ENCODE data around the gene CENPA. TPM values are rescaled to one million over a fixed set of nuclear protein-coding genes. Genes with fewer than 3 reads are reported as not detected.
A peak's percentile ranks its signal among the peaks of the same experiment; 100 is the strongest.
"Not testable (repeated sequence)": the region's sequence is repeated elsewhere in the genome, so short reads cannot be mapped to it uniquely, and the experiment has no call there.

Gene CENPA
- total RNA-seq, 3 donors from 2014 or later (not counting 1 experiment from before 2014, with no cell fraction given): 0.38 to 0.52 (median 0.50) TPM

DNA sequence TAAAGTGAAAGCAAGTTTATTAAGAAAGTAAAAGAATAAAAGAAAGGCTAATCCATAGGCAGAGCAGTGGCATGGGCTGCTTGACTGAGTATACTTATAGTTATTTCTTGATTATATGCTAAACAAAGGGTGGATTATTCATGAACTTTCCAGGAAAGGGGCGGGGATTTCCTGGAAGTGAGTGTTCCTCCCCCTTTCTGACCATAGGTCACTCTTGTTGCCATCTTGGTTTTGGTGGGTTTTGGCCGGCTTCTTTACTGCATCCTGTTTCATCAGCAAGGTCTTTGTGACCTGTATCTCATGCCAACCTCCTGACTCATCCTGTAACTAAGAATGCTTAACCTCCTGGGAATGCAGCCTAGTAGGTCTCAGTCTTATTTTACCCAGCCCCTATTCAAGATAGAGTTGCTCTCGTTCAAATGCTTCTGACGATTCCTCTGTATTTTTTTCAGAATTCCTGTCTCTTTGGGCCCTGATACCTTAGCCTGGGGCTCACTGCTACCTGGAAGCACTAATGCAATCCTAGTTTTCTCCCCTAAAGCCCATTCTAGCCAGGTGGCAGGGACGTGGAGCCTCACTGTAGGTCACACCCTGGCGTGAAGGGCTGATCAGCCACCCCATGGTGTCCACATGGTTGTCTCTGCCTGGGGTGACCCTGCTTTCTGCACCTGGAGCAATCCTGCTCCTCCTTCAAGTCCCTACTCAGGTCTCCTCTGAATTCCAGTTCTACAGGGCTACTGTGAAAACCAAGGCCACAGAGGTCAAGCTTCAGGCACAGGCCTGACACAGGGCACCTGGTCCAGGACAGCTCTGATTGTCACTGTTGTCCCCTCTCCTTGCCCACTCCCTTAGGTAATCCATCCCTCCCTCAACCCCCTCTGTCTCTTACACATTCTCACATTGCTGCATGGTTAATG is 27.7 kb upstream of the CENPA start:
- Histone ChIP-seq H3K27ac (ENCODE audit: low read length) (no peak overlapping the region), H3K27me3 (ENCODE audit: control insufficient read depth, insufficient read depth, low read length) (no peaks in the 10 kb centered on the region), H3K4me1 (ENCODE audit: control insufficient read depth, insufficient read depth, low read length) (peaks cover 5% of the 10 kb centered on the region), H3K4me3 (ENCODE audit: low read length) (no peak overlapping the region), H3K36me3 (ENCODE audit: control insufficient read depth, insufficient read depth, low read length) (no peaks in the 10 kb centered on the region), H3K9me3 (ENCODE audit: control insufficient read depth, insufficient read depth, low read length) (no peaks in the 10 kb centered on the region)
- Mint-ChIP-seq H3K27me3 (ENCODE audit: low read depth in 2 of 2) (no peaks in the 10 kb centered on the region), H3K27ac (peak overlapping the region in 1 of 2 donors; percentile 37), H3K4me3 (peak overlapping the region; percentile 21), H3K36me3 (no peaks in the 10 kb centered on the region), H3K9me3 (no peaks in the 10 kb centered on the region), H3K4me1 (peaks cover 0 to 8% of the 10 kb centered on the region in 2 donors)
- TF ChIP-seq, protein P1, sequence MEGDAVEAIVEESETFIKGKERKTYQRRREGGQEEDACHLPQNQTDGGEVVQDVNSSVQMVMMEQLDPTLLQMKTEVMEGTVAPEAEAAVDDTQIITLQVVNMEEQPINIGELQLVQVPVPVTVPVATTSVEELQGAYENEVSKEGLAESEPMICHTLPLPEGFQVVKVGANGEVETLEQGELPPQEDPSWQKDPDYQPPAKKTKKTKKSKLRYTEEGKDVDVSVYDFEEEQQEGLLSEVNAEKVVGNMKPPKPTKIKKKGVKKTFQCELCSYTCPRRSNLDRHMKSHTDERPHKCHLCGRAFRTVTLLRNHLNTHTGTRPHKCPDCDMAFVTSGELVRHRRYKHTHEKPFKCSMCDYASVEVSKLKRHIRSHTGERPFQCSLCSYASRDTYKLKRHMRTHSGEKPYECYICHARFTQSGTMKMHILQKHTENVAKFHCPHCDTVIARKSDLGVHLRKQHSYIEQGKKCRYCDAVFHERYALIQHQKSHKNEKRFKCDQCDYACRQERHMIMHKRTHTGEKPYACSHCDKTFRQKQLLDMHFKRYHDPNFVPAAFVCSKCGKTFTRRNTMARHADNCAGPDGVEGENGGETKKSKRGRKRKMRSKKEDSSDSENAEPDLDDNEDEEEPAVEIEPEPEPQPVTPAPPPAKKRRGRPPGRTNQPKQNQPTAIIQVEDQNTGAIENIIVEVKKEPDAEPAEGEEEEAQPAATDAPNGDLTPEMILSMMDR (IDR thresholded peaks at IDR 0.05): no peak
- DNase-seq: no peak
- intact Hi-C loops (cut with micrococcal nuclease): no loop called here
- 69% methylated on average over 6 of the region's 6 CpGs for WGBS (ENCODE audit: insufficient coverage)
- ATAC-seq: peak in 1 of 3 donors; percentile 46

DNA sequence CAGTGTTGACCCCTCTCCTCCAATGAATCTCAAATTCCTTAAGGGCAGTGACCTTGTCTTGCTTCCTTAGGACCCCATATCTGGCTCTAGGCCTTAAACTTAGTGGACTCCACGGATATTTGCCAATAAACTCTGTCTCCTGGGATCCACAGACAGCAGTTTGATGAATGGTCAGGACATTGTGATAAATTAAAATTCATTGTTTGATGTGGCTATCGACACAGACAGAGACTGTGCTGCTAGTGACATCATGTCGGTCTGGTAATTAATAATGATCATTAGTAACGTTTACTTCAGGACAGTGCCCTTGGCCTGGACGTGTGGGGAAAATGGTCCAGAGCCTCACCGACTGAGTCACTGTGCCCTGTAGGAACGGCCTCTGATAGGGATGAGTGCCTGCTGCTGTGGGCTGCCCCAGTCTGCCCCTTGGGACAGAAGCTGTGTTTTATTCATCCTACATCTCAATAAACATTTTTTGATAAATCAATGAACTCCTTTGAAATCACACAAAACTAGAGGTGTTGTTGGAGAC is 27.0 kb upstream of the CENPA start:
- intact Hi-C loops (cut with micrococcal nuclease): no loop called here
- peaks cover 13% of the 10 kb centered on the region for H3K4me1 ChIP-seq (ENCODE audit: control insufficient read depth, insufficient read depth, low read length)
- Mint-ChIP-seq H3K9me3 (no peaks in the 10 kb centered on the region), H3K4me3 (no peak overlapping the region), H3K27me3 (ENCODE audit: low read depth in 2 of 2) (no peaks in the 10 kb centered on the region), H3K36me3 (no peaks in the 10 kb centered on the region), H3K27ac (peak overlapping the region in 1 of 2 donors; percentile 37), H3K4me1 (peaks cover 4 to 8% of the 10 kb centered on the region in 2 donors)
- H3K27me3 ChIP-seq (ENCODE audit: control insufficient read depth, insufficient read depth, low read length): no peaks in the 10 kb centered on the region
- no peak overlapping the region for H3K4me3 ChIP-seq (ENCODE audit: low read length)
- DNase-seq (no peak), ATAC-seq (no peak)
- WGBS (ENCODE audit: insufficient coverage): 96% methylated on average over 7 of the region's 7 CpGs
- TF ChIP-seq, protein P1 (IDR thresholded peaks at IDR 0.05): no peak
- no peak overlapping the region for H3K27ac ChIP-seq (ENCODE audit: low read length)
- no peaks in the 10 kb centered on the region for H3K9me3 ChIP-seq (ENCODE audit: control insufficient read depth, insufficient read depth, low read length)
- no peaks in the 10 kb centered on the region for H3K36me3 ChIP-seq (ENCODE audit: control insufficient read depth, insufficient read depth, low read length)

DNA sequence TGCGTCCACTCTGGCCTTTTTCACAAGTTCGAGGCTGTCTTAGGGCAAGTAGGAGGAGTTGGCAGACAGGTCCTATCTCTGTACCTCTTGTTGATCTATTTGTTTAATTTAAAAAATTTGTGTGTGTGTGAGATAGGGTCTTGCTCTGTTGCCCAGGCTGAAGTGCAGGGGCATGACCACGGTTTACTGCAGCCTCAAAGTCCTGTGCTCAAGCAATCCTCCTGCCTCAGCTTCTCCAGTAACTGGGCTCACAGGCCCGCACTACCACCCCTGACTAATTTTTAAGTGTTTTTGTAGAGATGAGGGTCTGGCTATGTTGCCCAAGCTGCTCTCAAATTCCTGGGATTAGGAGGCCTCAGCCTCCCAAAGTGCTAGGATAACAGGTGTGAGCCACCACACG is 26.0 kb upstream of the CENPA start:
- Histone ChIP-seq H3K27me3 (ENCODE audit: control insufficient read depth, insufficient read depth, low read length) (no peaks in the 10 kb centered on the region), H3K36me3 (ENCODE audit: control insufficient read depth, insufficient read depth, low read length) (no peaks in the 10 kb centered on the region), H3K9me3 (ENCODE audit: control insufficient read depth, insufficient read depth, low read length) (no peaks in the 10 kb centered on the region), H3K4me1 (ENCODE audit: control insufficient read depth, insufficient read depth, low read length) (peaks cover 17% of the 10 kb centered on the region), H3K27ac (ENCODE audit: low read length) (no peak overlapping the region), H3K4me3 (ENCODE audit: low read length) (no peak overlapping the region)
- DNase-seq (no peak), ATAC-seq (no peak)
- TF ChIP-seq, protein P1 (IDR thresholded peaks at IDR 0.05): no peak
- Mint-ChIP-seq H3K4me1 (peaks cover 9 to 13% of the 10 kb centered on the region in 2 donors), H3K4me3 (no peak overlapping the region), H3K27me3 (ENCODE audit: low read depth in 2 of 2) (no peaks in the 10 kb centered on the region), H3K9me3 (no peaks in the 10 kb centered on the region), H3K27ac (no peak overlapping the region), H3K36me3 (no peaks in the 10 kb centered on the region)
- 91% methylated on average over 5 of the region's 5 CpGs for WGBS (ENCODE audit: insufficient coverage)
- intact Hi-C loops (cut with micrococcal nuclease): no loop called here

DNA sequence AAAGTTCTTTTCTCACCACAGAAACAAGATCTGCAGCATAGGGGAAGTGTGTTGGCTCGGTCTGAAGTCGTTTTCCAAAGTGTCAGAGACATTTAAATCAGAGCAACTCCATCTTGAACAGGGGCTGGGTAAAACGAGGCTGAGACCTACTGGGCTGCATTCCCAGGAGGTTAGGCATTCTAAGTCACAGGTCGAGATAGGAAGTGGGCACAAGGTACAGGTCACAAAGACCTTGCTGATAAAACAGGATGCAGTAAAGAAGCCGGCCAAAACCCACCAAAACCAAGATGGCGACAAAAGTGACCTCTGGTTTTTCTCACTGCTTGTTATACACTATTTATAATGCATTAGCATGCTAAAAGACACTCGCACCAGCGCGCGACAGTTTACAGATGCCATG is 24.9 kb upstream of the CENPA start:
- H3K4me1 ChIP-seq (ENCODE audit: control insufficient read depth, insufficient read depth, low read length): peaks cover 29% of the 10 kb centered on the region
- H3K4me1 Mint-ChIP-seq: peaks cover 19 to 25% of the 10 kb centered on the region in 2 donors
- ATAC-seq; H3K27ac ChIP-seq (ENCODE audit: low read length); DNase-seq; H3K27me3 Mint-ChIP-seq (ENCODE audit: low read depth in 2 of 2); intact Hi-C loops (cut with micrococcal nuclease); H3K27me3 ChIP-seq (ENCODE audit: control insufficient read depth, insufficient read depth, low read length); H3K9me3 Mint-ChIP-seq; H3K9me3 ChIP-seq (ENCODE audit: control insufficient read depth, insufficient read depth, low read length); H3K27ac Mint-ChIP-seq; H3K36me3 Mint-ChIP-seq; H3K4me3 Mint-ChIP-seq; H3K36me3 ChIP-seq (ENCODE audit: control insufficient read depth, insufficient read depth, low read length); H3K4me3 ChIP-seq (ENCODE audit: low read length): not testable (repeated sequence)
- WGBS (ENCODE audit: insufficient coverage): 81% methylated on average over 10 of the region's 10 CpGs
